ENCODE results near the gene PRKCA.

PRKCA gene

DNA sequence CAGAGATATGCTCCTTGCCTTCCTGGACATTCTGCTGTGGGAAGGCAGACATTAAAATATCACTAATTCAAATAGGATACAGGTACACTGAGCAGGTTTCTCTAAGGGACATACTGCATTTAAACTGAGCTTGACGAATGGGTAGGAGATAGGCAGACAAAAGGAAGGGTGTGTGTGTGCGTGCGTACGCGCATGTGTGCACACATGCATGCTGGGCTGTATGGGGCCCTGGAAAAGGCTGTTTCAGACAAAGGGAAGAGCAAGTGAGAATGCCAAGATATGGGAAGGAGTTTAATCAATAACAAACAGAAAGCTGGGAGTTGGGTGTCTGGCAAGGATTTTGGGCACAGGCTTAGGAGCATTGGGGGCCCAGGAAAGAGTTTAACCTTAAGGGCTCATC is 196.2 kb downstream of the PRKCA start:
- Histone ChIP-seq H3K9me3 (ENCODE audit: control insufficient read depth, low read length) (no peaks in the 10 kb centered on the region), H3K4me3 (ENCODE audit: low read length) (no peak overlapping the region), H3K9ac (ENCODE audit: low read length) (no peak overlapping the region), H3K27me3 (ENCODE audit: control insufficient read depth, insufficient read depth, low read length) (no peaks in the 10 kb centered on the region), H3K4me1 (ENCODE audit: control insufficient read depth, insufficient read depth, low read length) (no peaks in the 10 kb centered on the region), H3K36me3 (ENCODE audit: control insufficient read depth, insufficient read depth, low read length) (no peaks in the 10 kb centered on the region)

GRCh38 chr17:66506641-66507040 is 204.2 kb downstream of the PRKCA start:
- no peaks in the 10 kb centered on the region for H3K9me3 ChIP-seq (ENCODE audit: control insufficient read depth, low read length)
- no peak overlapping the region for H3K9ac ChIP-seq (ENCODE audit: low read length)
- no peak overlapping the region for H3K4me3 ChIP-seq (ENCODE audit: low read length)
- H3K27me3 ChIP-seq (ENCODE audit: control insufficient read depth, insufficient read depth, low read length), result no peaks in the 10 kb centered on the region
- H3K36me3 ChIP-seq (ENCODE audit: control insufficient read depth, insufficient read depth, low read length), result no peaks in the 10 kb centered on the region
- H3K4me1 ChIP-seq (ENCODE audit: control insufficient read depth, insufficient read depth, low read length), result peaks cover 31% of the 10 kb centered on the region

DNA sequence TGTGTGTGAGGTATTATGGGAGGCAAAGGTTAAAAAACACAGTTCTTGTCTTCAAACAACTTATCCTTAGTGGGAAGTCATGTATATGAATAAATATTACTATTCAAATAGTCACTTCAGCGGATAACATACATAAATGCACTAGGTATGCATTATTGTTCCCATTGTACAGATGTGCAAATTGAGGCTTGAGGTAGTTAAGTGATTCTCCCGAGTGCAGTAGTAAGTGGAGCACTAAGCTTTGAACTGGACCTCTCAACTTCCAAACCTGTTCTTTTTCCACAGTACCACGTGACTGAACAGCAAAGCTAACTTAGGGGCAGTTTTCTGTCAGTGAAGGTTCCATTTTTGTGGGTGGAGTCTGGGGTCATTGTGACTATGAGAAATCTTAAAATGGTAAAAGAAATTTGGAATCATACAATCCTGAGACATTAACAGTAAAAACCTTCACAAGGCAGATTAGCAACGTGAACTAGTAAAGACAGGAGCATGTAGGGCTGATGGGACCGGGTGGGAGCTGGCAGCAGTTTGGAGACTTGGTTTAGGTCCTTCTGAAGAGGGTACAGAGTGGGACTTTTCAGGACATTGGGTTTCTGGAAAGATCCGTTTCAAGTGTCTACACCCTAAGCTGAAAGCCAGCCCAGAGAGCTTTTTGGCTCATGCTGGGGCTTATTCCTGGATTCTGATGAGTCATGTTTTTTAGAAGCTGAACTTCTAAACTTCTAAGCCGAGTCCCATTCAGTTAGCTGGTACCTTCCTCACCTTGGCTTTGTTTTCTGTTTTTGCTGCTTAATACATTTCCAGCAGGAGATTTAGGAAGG is 204.9 kb downstream of the PRKCA start:
- Histone ChIP-seq H3K4me3 (ENCODE audit: low read length) (no peak overlapping the region), H3K9me3 (ENCODE audit: control insufficient read depth, low read length) (no peaks in the 10 kb centered on the region), H3K36me3 (ENCODE audit: control insufficient read depth, insufficient read depth, low read length) (no peaks in the 10 kb centered on the region), H3K27me3 (ENCODE audit: control insufficient read depth, insufficient read depth, low read length) (no peaks in the 10 kb centered on the region), H3K4me1 (ENCODE audit: control insufficient read depth, insufficient read depth, low read length) (peaks cover 31% of the 10 kb centered on the region), H3K9ac (ENCODE audit: low read length) (no peak overlapping the region)

DNA sequence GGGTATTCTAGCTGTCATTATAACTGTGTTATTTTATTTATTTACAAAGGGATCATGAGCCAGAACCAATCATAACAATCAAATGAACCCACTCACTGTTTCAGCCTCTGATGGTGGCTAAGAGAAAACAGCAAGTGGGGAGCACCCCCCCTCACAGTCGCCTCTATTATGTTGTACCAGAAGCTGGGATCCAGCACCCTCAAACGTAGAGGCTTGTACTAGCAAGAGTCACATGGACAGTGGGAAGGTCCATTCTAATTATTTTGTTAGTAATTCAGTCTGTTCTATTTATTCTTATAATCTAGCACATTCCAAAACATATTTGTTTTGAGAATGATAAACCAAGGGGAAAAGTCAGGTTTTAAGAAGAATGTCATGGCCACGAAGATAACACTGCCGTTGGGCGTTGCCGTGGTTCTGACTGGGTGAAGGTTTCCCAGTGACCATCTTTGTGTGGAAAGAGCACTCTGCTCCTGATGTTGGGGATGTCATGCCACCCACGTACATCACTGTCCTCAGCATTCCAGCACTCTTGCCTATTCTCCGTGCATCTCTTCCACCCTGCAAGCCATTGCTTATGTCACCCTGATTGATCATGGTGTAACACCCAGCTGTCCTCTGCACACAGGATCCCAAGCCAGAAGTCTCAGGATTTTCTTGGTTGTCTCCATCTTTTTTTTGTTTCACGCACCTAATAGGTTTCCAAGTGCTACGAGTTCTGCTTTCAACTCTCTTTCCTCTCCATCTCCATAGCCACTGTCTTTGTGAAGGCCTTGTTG is 205.8 kb downstream of the PRKCA start:
- H3K9me3 ChIP-seq (ENCODE audit: control insufficient read depth, low read length), result no peaks in the 10 kb centered on the region
- H3K36me3 ChIP-seq (ENCODE audit: control insufficient read depth, insufficient read depth, low read length), result no peaks in the 10 kb centered on the region
- no peak overlapping the region for H3K4me3 ChIP-seq (ENCODE audit: low read length)
- no peak overlapping the region for H3K9ac ChIP-seq (ENCODE audit: low read length)
- peaks cover 31% of the 10 kb centered on the region for H3K4me1 ChIP-seq (ENCODE audit: control insufficient read depth, insufficient read depth, low read length)
- H3K27me3 ChIP-seq (ENCODE audit: control insufficient read depth, insufficient read depth, low read length), result no peaks in the 10 kb centered on the region

- H3K27me3 ChIP-seq (ENCODE audit: control insufficient read depth, insufficient read depth, low read length), result no peaks in the 10 kb centered on the region
- no peak overlapping the region for H3K9ac ChIP-seq (ENCODE audit: low read length)
- H3K4me3 ChIP-seq (ENCODE audit: low read length), result no peak overlapping the region
- peaks cover 31% of the 10 kb centered on the region for H3K4me1 ChIP-seq (ENCODE audit: control insufficient read depth, insufficient read depth, low read length)
- H3K9me3 ChIP-seq (ENCODE audit: control insufficient read depth, low read length), result no peaks in the 10 kb centered on the region
- H3K36me3 ChIP-seq (ENCODE audit: control insufficient read depth, insufficient read depth, low read length), result no peaks in the 10 kb centered on the region
Observed at GRCh38 chr17:66508896-66509844, 206.8 kb downstream of the PRKCA start.

DNA sequence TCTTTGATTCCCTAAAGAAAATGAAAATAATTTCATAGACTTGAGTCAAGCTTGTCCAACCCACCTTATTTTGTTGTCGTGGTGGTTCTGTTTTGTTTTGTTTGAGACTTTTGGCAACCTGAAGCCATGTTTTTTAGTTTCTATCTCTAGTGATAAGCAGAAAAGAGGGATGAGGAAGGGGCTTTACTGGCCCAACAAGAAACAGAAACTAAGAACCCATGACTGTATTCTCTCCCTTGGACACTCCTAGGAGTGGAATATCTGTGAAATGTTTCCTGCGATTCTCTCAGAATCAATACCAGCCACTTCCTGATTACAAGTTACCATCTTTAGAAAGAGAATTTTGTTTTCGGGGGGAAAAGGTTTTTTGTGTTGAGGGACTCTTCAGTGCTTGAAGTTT is 207.5 kb downstream of the PRKCA start:
- Histone ChIP-seq H3K4me3 (ENCODE audit: low read length) (no peak overlapping the region), H3K9ac (ENCODE audit: low read length) (no peak overlapping the region), H3K4me1 (ENCODE audit: control insufficient read depth, insufficient read depth, low read length) (peaks cover 31% of the 10 kb centered on the region), H3K27me3 (ENCODE audit: control insufficient read depth, insufficient read depth, low read length) (no peaks in the 10 kb centered on the region), H3K9me3 (ENCODE audit: control insufficient read depth, low read length) (no peaks in the 10 kb centered on the region), H3K36me3 (ENCODE audit: control insufficient read depth, insufficient read depth, low read length) (no peaks in the 10 kb centered on the region)

- Histone ChIP-seq H3K9ac (ENCODE audit: low read length) (no peak overlapping the region), H3K27me3 (ENCODE audit: control insufficient read depth, insufficient read depth, low read length) (no peaks in the 10 kb centered on the region), H3K4me3 (ENCODE audit: low read length) (no peak overlapping the region), H3K36me3 (ENCODE audit: control insufficient read depth, insufficient read depth, low read length) (no peaks in the 10 kb centered on the region), H3K9me3 (ENCODE audit: control insufficient read depth, low read length) (no peaks in the 10 kb centered on the region), H3K4me1 (ENCODE audit: control insufficient read depth, insufficient read depth, low read length) (peaks cover 31% of the 10 kb centered on the region)
Observed at GRCh38 chr17:66511135-66511534, 208.7 kb downstream of the PRKCA start.

DNA sequence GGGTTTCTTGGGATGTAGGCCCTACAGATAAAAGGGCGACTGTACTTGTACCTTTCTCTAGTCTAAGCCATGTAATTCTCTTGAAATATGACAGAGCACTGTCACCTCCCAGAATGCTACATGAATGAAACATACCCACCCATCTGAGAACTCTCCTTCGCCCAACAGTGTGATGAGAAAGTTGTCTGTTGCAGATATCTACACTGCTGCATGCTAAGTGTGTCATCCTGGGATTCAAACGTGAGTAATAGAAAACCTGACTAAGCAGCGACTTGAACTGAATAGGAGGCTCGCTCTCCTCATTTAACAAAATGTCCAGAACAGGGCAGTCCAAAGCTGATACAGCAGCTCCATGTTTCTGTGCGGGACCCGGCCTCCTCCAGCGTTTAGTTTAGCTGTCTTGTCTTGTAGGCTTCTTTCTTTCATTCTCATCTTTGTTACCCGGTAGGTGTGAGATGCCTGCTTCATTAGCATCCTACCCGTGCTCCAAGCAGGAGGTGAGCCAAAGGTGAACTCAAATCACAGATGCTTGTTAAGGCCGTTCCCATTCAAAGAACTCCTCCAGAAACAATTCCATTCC is 211.9 kb downstream of the PRKCA start:
- Histone ChIP-seq H3K4me1 (ENCODE audit: control insufficient read depth, insufficient read depth, low read length) (peaks cover 11% of the 10 kb centered on the region), H3K9me3 (ENCODE audit: control insufficient read depth, low read length) (no peaks in the 10 kb centered on the region), H3K36me3 (ENCODE audit: control insufficient read depth, insufficient read depth, low read length) (no peaks in the 10 kb centered on the region), H3K9ac (ENCODE audit: low read length) (no peak overlapping the region), H3K4me3 (ENCODE audit: low read length) (no peak overlapping the region), H3K27me3 (ENCODE audit: control insufficient read depth, insufficient read depth, low read length) (no peaks in the 10 kb centered on the region)

- no peaks in the 10 kb centered on the region for H3K36me3 ChIP-seq (ENCODE audit: control insufficient read depth, insufficient read depth, low read length)
- H3K4me3 ChIP-seq (ENCODE audit: low read length), result no peak overlapping the region
- H3K9me3 ChIP-seq (ENCODE audit: control insufficient read depth, low read length), result no peaks in the 10 kb centered on the region
- H3K4me1 ChIP-seq (ENCODE audit: control insufficient read depth, insufficient read depth, low read length), result no peaks in the 10 kb centered on the region
- H3K27me3 ChIP-seq (ENCODE audit: control insufficient read depth, insufficient read depth, low read length), result no peaks in the 10 kb centered on the region
- H3K9ac ChIP-seq (ENCODE audit: low read length), result no peak overlapping the region
Observed at GRCh38 chr17:66515974-66516373, 213.6 kb downstream of the PRKCA start.

GRCh38 chr17:66517336-66518009 is 215.1 kb downstream of the PRKCA start:
- no peaks in the 10 kb centered on the region for H3K27me3 ChIP-seq (ENCODE audit: control insufficient read depth, insufficient read depth, low read length)
- H3K9ac ChIP-seq (ENCODE audit: low read length), result no peak overlapping the region
- peaks cover 4% of the 10 kb centered on the region for H3K4me1 ChIP-seq (ENCODE audit: control insufficient read depth, insufficient read depth, low read length)
- no peaks in the 10 kb centered on the region for H3K9me3 ChIP-seq (ENCODE audit: control insufficient read depth, low read length)
- H3K36me3 ChIP-seq (ENCODE audit: control insufficient read depth, insufficient read depth, low read length), result no peaks in the 10 kb centered on the region
- H3K4me3 ChIP-seq (ENCODE audit: low read length), result no peak overlapping the region

GRCh38 chr17:66518108-66518507 is 215.7 kb downstream of the PRKCA start:
- peaks cover 8% of the 10 kb centered on the region for H3K4me1 ChIP-seq (ENCODE audit: control insufficient read depth, insufficient read depth, low read length)
- no peak overlapping the region for H3K4me3 ChIP-seq (ENCODE audit: low read length)
- no peaks in the 10 kb centered on the region for H3K36me3 ChIP-seq (ENCODE audit: control insufficient read depth, insufficient read depth, low read length)
- no peak overlapping the region for H3K9ac ChIP-seq (ENCODE audit: low read length)
- no peaks in the 10 kb centered on the region for H3K9me3 ChIP-seq (ENCODE audit: control insufficient read depth, low read length)
- no peaks in the 10 kb centered on the region for H3K27me3 ChIP-seq (ENCODE audit: control insufficient read depth, insufficient read depth, low read length)

All from mucosa of stomach (tissue), 1 donor.